ENCODE data around the gene ARID5B.

DNA sequence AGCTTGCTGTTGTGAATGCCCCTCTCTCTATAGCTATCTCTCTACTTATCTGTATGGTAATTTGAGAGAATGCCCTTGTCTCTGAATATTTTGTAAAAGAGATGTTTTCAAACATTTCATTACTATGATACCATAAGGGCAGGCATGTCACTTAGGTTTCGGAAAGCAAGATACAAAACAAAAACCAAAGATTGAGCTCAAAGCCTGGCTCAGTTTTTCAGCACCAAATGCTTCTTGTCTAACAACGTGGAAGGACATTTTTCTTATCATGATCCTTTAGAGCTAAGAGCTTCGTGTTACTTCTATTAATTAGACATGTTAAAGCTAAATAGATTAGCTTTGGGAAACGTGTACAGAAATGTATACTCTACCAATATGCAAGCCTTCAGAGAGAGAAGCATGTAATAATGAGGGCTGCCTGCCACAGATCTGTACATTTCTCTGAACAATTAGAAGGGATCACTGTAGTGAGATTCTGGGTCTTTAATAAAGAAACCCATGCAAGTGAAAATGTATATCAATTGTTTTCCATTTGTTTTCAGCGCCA lies 148.9 kb downstream of the ARID5B start:
- TF ChIP-seq, protein P1, sequence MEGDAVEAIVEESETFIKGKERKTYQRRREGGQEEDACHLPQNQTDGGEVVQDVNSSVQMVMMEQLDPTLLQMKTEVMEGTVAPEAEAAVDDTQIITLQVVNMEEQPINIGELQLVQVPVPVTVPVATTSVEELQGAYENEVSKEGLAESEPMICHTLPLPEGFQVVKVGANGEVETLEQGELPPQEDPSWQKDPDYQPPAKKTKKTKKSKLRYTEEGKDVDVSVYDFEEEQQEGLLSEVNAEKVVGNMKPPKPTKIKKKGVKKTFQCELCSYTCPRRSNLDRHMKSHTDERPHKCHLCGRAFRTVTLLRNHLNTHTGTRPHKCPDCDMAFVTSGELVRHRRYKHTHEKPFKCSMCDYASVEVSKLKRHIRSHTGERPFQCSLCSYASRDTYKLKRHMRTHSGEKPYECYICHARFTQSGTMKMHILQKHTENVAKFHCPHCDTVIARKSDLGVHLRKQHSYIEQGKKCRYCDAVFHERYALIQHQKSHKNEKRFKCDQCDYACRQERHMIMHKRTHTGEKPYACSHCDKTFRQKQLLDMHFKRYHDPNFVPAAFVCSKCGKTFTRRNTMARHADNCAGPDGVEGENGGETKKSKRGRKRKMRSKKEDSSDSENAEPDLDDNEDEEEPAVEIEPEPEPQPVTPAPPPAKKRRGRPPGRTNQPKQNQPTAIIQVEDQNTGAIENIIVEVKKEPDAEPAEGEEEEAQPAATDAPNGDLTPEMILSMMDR (IDR thresholded peaks at IDR 0.05; ENCODE audit: low read length) = no peak
- TF ChIP-seq EZH2phosphoT487 (IDR thresholded peaks at IDR 0.05; ENCODE audit: low read length) = no peak
